ENCODE results near the gene TEX14.
"Not testable (repeated sequence)": the region's sequence is repeated elsewhere in the genome, so short reads cannot be mapped to it uniquely, and the experiment has no call there.

TEX14 gene

DNA sequence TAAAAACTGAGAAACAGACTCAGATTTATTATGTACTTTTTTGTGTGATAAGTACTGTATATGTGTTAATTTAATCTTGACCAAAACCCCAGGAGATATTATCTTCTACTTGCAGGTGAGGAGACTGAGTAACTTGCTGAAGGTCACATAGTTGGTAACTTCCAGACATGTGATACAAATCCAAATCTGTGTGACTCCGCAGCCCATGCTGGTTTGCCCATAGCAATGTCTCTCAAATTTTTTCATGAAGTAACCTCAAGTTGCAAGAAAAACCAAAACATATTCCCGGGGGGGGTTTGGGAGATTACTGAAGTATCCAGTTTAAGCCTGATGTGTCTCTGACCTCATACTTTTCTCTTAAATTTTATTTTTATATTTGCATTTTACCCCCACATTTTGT, 3.3 kb downstream of the TEX14 start:
- TF ChIP-seq CTCF (IDR thresholded peaks at IDR 0.05; ENCODE audit: extremely low read depth, missing control alignments): no peak
- no peak for DNase-seq (ENCODE audit: low spot score)

GRCh38 chr17:58686980-58687379, 4.9 kb downstream of the TEX14 start:
- DNase-seq (ENCODE audit: low spot score): no peak
- TF ChIP-seq CTCF (IDR thresholded peaks at IDR 0.05; ENCODE audit: extremely low read depth, missing control alignments): no peak

DNA sequence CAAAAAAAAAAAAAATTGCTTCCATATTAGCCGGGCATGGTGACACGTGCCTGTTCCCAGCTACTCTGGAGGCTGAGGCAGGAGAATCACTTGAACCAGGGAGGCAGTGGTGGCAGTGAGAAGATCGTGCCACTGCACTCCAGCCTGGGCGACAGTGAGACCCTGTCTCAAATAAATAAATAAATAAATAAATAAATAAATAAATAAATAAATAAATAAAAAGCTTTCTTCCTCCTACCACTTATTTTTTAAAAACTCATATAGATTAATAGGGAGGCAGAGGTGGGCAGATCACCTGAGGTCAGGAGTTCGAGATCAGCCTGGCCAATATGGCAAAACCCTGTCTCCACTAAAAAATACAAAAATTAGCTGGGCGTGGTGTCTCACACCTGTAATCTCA, 7.4 kb downstream of the TEX14 start:
- not testable (repeated sequence) for DNase-seq (ENCODE audit: low spot score)

DNA sequence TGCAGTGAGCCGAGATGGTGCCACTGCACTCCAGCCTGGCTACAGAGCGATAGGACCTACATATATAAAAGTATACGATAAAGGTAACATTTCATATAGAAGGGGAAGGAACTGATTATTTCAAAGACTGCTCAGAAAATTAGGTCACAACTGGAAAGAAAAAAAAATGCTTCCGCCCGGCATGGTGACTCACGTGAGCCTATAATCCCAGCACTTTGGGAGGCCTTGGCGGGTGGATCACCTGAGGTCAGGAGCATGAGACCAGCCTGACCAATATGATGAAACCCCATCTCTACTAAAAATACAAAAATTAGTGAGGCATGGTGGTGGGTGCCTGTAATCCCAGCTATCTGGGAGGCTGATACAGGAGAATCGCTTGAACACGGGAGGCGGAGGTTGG, 7.8 kb downstream of the TEX14 start:
- no peak for TF ChIP-seq CTCF (IDR thresholded peaks at IDR 0.05; ENCODE audit: extremely low read depth, missing control alignments)
- DNase-seq (ENCODE audit: low spot score): no peak

GRCh38 chr17:58680038-58680369, 11.8 kb downstream of the TEX14 start:
- TF ChIP-seq CTCF (IDR thresholded peaks at IDR 0.05; ENCODE audit: extremely low read depth, missing control alignments): no peak
- DNase-seq (ENCODE audit: low spot score): no peak

DNA sequence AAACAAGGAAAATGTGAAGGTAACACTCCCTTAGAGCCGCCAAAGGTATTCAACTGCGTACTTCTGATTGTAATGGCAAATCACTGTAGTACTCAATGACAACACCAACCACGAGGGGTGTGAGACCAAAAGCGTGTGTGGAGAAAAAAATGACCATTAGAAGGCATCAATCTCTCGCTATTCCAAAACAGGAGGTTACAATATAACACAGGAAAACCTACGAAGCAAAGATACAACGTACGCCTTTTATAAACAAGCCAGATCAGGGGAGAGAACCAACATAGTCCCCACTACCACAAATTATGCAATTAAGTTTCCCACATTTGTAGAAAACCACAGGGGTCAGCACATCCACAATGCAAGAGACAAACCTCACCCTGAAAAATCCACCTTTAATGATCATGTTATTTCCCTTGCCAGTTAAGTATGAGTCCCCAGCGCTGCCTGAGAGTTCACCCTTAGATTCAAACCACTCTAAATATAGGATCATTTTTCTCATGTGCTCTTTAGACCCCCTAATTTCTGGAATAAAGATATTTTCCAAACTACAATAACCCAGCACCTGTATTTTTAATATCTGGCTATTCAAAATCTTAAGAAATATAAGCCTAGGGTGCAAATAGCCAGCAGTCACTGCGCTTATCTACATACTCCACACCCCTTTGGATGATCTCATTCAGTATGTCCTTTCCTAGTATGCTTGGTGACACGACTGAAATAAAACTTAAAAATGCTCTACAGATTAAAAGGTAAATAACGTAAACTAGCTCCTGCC, 12.4 kb downstream of the TEX14 start:
- DNase-seq (ENCODE audit: low spot score): no peak
- TF ChIP-seq CTCF (IDR thresholded peaks at IDR 0.05; ENCODE audit: extremely low read depth, missing control alignments): no peak

DNA sequence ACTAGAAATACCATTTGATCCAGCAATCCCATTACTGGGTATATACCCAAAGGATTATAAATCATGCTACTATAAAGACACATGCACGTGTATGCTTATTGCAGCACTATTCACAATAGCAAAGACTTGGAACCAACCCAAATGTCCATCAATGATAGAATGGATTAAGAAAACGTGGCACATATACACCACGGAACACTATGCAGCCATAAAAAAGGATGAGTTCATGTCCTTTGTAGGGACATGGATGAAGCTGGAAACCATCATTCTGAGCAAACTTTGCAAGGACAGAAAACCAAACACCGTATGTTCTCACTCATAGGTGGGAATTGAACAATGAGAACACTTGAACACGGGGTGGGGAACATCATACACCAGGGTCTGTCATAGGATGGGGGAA, 13.6 kb downstream of the TEX14 start:
- not testable (repeated sequence) for DNase-seq (ENCODE audit: low spot score)

DNA sequence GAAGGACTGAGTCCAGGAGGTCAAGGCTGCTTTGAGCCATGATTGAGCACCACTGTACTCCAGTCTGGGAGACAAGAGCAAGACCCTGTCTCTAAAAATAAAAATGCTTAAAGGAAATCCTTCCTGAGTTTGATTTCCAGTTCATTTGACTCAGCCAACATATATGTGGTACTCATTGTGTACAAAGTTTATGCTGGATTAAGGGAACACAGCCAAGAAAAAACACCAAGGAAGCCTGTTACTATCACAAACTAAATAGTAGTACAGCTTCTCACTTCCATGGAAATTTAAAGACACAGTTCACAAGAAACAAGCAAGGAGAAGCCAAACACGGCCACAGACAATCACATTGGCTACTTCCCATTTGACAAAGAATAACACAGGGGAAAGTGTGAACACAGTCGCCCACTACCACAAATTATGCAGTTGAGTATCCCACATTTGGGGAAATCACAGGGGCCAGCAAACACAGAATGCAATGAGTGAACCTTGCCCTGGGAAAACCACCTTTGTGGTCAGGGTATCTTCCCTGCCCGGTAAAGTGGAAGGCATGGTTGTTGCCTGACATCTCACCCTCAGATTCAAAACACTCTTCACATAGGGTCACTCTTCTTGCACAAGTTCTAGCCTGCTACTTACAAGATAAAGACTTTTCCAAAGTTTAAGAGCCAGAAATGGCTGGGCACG, 14.5 kb downstream of the TEX14 start:
- no peak for DNase-seq (ENCODE audit: low spot score)
- TF ChIP-seq CTCF (IDR thresholded peaks at IDR 0.05; ENCODE audit: extremely low read depth, missing control alignments): no peak

Measured in GM20000 (cell line).